ENCODE measurements around the gene NSG2.
"Not testable (repeated sequence)": the region's sequence is repeated elsewhere in the genome, so short reads cannot be mapped to it uniquely, and the experiment has no call there.

NSG2 gene

DNA sequence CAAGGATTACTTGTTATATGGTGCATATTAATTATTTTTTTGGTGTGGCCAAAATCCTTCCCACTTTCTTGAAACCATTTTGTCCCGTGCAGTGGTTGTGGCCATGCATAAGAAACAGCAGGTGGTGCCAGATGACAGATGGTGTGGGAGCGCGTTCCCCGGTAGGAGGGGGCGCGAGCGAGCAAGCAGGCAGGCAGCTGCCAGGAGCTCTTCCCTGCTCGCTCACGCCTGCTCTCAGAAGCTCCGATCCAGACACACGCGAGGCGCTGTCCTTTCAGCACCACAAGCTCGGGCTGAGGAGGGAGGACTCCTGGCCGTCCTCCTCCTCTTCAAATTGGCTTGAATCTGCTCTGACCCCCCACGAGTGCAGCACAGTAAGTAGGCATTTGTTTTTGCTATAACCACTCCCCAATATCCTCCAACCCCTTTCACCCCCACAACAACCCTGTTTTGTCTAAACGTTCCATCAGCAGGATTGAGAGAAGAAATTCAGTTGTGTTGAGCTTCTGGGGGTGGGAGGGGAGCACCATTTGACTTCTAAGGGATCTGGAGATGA, at the start of gene NSG2:
TSS of gene NSG2 (plus strand) at position 237 of the 556 bp plus-strand sequence. CDS start 1,050 bp downstream, outside the sequence.
- no peak for DNase-seq

DNA sequence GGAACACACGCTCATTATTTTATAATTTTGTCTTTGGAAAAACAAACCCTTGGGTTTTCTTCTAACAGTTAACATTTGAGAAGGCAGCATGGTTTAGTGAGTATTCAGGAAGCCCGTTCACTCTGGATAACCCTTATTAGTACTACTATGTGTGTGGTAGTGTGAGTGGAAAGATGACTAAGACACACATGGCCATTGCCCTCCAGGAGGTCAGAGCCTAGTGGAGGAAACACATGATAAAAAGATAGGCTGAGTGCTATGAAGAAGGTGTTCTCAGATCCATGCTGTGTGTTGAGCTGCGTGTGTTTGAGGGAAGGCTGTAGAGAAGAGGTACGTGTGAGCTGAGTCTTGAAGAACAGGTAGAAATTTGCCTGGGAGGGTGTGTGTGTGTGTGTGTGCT, 48.2 kb upstream of the NSG2 start:
- no peak for DNase-seq

DNA sequence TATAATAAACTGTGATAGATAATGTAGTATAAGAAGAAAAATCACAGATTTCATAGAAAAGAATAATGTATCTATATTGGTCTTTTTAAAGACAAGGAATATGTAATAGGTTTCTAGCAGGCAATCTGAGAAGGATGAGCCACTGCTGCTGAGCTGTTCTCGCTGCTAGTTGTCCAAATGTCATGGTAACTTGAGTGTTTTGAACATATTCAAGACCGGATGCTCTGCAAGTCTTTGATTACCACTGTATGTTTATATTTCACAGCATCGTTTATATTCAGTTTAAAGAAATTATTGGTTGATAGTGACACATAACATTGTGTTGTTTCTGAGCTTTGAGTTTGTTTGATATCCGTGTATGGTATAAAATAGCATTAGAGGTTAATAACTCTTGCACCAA, 47.0 kb upstream of the NSG2 start:
- no peak for DNase-seq

DNA sequence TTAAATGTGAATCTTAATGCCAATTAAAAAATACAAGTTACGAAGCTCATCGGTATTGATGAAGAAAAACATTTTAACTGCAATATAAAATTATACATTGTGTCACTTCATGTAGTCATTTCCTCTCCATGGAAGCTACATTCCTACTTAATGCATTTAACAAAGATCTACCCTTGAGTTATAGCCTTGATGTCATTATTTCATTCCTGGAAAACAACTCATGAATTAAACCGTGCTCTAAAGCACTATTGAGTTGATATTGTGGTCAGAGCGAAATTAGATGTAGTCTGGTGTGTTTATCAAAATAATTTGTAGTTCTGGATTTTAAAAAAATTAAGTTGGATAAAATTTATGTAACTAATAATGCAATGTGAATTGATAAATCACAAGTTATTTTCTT, 45.4 kb upstream of the NSG2 start:
- DNase-seq, result no peak

DNA sequence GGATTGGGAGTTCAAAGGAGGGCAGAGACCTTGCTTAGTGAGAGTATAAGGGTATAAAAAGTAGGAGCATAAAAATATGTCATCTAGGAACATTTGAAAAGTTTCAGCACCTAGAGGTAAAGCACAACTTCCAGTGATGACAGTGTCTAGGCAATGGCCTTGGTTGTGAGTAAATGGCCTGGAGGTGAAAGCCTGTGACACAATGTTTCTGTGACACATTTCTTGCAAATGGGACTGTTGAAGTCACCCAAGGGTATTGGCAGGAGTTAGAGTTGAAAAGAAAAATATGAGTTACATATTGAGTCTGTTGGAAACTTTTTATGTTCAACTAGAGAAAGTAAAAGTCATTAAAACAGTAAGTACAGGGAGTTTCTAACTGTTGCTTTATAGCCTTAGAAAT, 41.7 kb upstream of the NSG2 start:
- no peak for DNase-seq

DNA sequence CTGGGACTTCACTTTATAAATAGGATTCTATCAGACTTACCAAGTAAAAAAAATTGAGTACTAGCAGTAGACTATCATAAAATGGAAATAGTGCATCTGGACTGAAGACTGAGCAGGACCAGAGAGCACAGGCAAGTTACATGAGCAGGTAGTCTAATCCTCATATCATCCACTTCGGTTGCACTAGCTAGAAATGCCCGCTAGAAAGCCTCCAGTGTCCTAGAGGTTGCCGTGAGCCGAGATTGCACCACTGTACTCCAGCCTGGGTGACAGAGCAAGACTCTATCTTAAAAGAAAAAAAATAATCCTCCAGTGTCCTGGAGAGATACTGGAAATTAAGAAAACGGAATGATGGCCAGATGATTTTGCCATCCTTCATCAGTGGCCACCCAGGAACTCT, 36.6 kb upstream of the NSG2 start:
- no peak for DNase-seq

DNA sequence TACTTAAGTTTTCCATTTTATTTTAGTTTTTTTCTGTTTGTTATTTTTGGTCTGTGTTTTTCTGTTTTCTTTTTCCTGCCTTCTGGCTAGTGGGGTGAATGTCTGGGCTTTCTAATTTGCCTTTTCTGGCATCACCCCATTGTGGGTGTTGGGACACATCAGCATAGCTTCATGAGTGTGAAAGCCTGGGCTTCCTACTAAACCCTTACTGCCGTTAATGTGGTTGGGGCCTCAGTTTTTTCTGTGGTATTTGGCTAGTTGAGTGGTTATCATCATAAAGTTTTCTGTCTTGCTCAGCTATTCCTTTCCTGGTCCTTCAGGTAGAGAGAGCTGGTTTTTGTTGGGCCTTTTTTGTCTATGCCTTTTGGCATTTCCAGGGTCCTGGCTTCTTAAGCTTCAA, 35.1 kb upstream of the NSG2 start:
- no peak for DNase-seq

DNA sequence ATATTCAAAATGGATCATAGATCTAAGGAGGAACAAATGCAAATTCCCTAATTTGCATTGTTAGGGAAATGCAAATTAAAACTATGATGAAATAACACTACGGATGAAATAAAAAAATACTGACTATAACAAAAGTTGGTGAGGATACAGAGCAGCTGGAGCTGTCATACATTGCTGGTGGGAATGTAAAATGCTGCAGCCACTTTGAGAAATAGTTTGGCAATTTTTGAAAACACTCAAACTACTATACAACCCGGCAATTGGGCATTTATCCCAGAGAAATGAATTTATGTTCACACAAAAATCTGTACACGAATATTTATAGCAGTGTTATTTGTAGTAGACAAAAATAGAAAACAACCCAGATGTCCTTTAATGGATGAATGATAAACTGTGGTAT, 34.1 kb upstream of the NSG2 start:
- DNase-seq, result no peak

DNA sequence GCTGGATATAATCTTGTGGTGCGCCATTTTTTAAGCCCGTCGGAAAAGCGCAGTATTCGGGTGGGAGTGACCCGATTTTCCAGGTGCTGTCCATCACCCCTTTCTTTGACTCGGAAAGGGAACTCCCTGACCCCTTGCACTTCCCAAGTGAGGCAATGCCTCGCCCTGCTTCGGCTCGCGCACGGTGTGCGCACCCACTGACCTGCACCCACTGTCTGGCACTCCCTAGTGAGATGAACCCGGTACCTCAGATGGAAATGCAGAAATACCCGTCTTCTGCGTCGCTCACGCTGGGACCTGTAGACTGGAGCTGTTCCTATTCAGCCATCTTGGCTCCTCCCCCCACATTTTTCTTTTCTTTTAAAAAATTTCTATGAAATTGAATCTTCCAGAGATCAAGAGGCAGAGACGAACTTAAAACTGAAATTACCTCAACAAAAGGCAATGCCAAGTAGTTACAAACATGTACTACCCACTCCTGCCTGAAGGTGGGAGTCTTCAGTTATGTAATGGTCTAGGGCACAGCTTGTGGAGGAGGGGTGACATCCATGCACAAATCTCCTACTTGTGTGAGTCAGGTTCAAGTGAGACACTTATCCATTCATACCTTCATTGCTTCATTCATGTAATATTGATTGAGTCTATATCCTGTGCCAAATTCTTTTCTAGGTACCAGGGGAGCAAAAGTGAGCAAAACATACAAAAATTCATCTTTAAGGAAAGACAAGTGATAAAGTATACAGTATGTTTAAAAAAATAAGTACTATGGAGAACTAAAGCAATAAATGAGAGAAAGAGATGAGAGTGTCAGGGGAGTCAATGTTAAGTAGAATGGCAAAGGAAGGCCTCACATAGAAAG, 25.2 kb upstream of the NSG2 start:
- not testable (repeated sequence) for DNase-seq

DNA sequence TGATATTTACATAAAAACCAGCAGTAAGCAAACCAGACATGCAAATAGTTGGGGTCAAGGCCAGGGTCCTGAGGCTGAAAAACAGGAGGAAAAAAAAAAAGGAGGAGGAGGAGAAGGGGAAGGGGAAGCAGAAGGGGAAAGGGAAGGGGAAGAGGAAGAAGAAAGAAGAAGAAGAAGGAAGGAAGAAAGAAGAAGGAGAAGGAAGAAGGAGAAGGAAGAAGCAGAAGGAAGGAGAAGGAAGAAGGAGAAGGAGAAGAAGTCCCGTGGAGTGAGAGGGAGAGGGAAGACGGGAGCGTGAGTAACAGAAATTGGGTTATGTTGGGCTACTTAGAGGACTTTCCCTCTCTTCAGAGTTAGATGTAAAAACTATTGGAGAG, 24.6 kb upstream of the NSG2 start:
- no peak for DNase-seq

DNA sequence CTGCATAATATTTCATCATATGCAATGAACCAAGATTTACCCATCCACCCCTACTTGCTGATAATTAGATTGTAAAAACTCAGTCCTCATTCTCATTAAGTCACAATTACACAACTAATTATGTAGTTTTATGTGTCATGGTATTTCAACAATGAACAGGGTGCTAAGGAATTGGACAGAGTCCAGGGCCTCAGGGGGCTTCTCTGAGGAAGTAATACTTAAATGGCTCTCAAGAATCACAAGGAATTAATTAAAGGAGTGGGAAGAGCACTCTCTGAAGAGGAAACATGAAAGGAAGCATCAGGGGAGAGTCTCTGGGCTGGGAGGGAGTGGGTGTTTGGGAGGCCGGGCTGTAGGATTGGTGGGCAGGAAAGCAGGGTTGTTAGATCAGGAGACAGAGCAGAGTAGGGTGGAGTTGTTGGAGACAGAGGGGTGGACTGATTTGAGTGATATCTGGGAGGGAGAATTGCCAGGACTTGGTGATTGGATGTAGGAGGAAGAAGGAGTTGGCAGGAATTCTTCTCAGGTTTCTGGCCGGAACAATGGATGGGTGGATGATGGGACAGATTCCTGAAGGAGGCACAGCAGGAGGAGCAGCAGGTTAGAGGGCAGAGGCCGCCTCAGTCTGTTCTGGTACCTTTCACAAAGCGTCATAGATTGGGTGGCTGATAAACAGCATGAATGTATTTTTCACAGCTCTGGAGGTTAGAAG, 23.0 kb upstream of the NSG2 start:
- DNase-seq, result no peak

DNA sequence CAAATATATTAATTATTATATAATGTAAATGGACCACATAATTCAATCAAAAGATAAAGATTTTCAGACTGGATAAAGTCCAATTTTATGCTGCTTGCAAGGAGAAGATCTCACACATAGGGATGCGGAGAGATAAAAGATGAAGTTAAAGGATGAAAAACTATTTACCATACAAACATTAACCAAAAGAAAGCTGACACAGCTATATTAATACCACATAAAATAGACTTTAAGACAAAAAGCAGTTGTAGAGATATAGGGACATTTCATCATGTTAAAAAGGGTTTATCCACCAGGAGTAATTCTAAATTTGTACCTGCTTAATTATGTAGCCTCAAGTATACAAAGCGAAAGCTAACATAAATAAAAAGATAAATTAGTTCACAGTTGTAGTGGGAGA, 15.2 kb upstream of the NSG2 start:
- no peak for DNase-seq

DNA sequence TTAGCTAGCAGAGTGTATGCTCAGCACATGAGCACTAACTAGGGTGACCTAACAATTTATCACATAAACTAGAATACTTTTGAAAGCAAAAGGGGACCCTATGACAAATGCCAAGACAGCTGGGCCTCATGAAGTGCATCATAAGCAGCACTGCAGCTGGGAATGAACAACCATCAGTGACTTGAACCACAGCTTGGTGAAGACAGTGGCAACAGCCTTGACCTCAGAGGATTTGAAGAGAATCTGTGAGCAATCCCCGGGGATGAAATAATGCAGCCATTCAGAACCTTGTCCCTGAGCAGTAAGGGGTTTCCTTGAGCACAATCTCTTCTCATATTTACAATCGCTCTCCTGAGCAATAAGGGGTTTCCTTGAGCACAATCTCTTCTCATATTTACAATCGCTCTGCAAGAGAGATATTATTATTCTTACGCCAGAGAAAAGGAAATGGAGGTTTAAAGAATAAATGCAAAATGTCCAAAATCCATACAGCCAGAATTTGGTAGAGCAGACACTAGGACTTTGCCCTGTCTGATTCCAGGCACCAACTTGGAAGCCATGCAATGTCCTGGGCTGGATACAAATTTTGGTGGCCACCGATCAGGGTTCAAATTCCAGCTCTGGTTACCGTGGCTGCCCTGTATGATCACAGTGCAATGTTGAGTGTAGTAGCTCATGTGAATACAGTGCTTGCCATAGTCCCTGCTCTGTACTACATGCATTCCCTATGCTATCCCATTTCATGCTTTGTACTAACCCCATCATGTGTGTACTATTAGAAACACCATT, 846 bp upstream of the NSG2 start:
- no peak for DNase-seq

DNA sequence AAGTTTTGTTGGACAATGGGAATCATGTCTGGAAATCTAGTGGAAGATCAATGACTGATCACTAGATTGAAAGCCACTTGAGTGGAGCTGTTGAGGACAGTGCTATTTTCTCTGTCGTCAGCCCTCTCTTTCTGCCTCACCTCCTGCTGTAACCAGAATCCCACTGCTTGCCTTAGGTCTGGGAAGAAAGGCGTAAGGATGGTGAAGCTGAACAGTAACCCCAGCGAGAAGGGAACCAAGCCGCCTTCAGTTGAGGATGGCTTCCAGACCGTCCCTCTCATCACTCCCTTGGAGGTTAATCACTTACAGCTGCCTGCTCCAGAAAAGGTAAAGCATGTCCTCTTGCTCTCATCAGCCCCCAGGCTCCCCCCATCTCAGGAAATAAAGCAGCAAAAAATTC, 1.1 kb downstream of the NSG2 start:
- DNase-seq, result no peak

DNA sequence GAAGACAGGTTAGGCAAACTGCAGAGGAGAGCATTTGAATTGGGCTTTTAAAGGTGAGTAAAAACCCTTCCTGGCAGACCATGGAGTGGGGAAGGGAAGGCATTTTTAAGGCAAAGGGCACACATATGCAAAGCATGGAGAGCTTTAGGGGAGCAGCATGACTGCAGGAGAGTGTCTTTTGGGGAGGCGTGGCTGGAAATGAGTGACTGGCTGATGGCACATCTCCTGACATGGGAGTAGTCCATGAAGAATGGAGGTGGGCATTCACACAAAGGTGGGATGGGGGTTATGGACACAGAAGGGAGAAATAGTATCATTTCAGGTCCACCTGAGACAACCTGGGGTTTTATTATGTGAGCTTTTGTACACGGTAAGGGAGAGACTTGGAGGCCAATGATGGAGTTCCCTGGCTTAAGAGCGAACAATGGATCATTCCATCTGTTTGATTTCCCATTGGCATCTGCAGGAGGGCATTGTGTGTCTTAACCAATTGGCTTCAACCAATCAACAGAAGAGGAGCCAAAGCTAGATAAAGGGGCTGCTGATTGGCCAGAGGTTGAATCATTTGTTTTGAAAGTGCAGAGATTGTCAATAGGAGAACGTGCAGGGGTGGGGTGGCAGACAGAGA, 2.1 kb downstream of the NSG2 start:
- DNase-seq, result no peak

DNA sequence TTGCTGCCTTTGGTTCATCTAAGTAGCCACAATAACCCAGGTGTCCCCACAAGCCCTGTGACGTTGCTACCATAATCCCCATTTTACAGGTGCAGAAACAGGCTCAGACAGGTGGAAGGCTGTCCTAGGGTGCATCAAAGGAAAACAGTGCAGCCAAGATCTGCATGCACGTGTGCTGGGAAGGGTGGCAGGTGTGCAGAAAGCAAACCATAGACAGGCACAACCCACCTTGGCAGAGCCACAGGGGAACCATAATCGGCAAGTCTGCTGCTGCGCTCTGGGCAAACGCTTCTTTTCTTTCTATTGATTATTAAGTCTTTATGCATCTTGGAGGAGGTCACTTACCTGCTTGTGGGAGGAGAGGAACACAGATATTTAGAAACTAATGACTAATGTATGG, 7.1 kb downstream of the NSG2 start:
- DNase-seq, result no peak

DNA sequence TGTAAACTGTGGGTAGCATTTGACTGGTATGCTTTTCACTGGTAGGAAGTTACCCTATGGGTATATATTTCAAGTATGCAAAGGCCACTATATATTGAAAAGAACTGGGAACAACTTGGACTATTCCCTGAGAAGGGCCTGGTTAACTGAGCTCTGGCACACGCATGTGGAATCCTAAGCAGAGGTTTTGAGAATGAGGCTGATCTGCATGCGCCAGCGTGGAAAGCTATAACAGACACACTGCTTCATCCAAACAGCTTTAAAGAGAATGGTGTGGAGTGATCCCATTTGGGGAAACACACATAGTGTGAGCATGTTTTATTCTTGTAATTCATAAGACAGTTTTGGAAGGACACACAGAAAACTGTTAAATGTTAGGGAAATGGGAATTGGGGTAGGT, 8.4 kb downstream of the NSG2 start:
- DNase-seq, result no peak

DNA sequence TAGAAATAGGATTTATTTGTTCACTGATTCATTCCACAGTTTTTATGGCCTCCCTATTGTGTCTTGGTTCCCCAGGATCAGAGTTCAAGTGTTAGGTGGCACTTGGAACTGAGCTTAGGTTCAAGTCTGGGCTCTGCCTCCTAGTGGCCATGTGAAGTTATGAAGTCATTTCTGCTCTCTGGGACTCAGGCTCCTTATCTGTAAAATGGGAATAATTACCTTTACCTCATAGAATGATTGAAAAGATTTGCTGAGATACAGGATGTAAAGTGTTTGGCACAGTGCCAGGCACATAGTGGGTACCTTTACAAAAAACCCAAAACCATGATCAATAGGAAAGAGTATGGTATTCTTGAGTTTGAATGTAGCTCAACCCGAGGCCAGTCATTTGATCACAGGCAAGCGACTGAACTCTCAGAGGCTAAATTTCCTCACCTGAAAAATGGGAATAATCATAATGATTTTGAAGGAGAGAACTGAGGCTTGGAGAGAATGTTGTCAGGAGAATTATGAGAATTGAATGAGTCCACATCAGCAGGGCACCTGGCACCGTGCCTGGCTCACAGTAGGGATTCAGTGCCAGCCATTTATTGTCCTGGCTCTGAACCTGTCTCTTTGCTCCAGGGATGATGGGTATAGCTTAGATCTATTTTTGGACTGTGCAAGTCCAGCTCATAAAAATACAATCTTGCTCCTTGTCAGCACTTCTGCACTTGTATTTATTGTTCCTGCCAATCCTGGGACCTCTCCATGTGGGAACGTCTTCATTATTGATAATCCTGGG, 10.8 kb downstream of the NSG2 start:
- DNase-seq, result no peak

DNA sequence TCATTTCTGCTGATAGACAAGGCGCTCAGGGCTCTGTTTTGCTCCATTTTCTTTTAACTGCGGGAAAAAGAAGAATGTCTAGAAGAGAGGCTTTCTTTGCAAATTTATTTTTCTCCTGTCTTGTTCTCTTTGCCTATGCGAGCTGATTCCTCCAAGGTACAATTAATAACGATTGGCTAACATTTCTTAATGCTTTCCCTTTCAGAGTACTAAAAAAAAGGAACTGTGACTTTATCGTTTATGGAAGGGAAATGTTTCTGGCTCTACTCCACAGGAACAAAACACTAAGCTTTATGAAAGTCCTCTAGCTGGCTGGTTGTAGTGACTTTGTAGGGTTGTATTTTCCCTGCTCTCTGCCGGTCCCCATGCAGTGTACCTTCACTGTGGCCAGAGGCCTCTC, 11.7 kb downstream of the NSG2 start:
- no peak for DNase-seq

DNA sequence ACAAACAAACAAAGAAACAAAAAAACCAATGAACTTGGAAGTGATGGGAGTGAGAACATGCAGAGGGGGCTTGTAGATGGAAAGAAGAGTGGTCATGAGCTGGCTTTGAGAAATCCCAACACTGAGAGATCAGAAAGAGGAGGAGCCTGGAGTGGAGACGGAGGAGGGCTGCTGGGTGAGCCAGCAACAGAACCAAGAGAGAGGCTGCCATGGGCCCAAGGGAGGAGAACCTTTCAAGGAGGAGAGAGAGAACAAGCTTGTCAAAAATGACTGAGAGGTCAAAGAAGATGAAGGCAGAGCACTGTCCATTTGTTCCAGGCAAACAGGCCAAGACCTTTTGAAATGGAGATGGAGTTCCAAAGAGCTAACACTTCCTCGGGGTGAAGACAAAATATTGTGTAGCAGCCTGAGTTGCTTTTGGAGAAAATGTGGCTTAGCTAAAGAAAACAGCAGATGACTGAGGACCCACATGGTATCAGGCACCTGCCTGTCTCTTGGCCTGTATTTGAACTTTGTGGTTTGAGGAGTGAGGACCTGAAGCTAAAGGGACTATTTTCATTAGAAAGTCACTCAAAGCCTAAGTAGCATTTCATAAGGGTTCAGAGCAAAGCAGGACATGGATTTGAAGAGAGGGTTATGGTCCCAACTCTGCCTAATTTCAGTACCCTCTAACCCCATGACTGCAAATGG, 13.1 kb downstream of the NSG2 start:
- no peak for DNase-seq

DNA sequence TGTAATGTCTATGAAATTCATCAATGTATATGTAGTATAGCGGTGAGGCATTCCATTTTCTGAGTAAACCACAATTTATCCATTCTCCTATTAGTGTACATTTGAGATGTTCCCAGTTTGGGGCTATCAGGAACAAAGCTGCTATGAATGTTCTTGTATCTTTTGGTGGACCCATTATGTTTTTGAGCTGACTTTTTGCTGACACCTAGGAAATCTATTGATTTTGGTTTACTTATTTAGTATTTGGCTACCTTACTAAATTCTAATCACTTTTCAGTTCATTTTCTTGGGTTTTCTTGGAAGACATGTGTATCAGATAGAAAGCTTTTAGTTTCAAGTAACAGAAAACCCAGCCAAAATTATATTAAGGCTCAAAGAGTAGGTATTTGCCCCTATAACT, 13.7 kb downstream of the NSG2 start:
- no peak for DNase-seq
